Measurements from ENCODE around the gene MRPS23. TPM values are rescaled to one million over a fixed set of nuclear protein-coding genes. Genes with fewer than 3 reads are reported as not detected.
A peak's percentile ranks its signal among the peaks of the same experiment; 100 is the strongest.

Gene MRPS23
- total RNA-seq, 1 donor from 2014 or later, result 16.4 TPM

- H3K27ac ChIP-seq, result no peak overlapping the region
- Mint-ChIP-seq H3K36me3 (peaks cover 33% of the 10 kb centered on the region), H3K4me1 (peaks cover 78% of the 10 kb centered on the region), H3K27me3 (ENCODE audit: insufficient read depth, low read depth) (peaks cover 11% of the 10 kb centered on the region), H3K9me3 (no peaks in the 10 kb centered on the region), H3K4me3 (peak overlapping the region; percentile 69), H3K27ac (peak overlapping the region; percentile 94)
- H2AFZ ChIP-seq (replicated peaks), result no peak overlapping the region
- peaks cover 28% of the 10 kb centered on the region for H3K4me1 ChIP-seq
- H3F3A ChIP-seq (ENCODE audit: low read depth), result peaks cover 27% of the 10 kb centered on the region
- no peaks in the 10 kb centered on the region for H3K9me3 ChIP-seq (ENCODE audit: low read depth)
- H3K4me2 ChIP-seq, result peak overlapping the region; percentile 56
- H3K27me3 ChIP-seq, result peaks cover 30% of the 10 kb centered on the region
- no peak for TF ChIP-seq EZH2phosphoT487 (IDR thresholded peaks at IDR 0.05)
- no peak for TF ChIP-seq EZH2 (IDR thresholded peaks at IDR 0.05)
- TF ChIP-seq CTCF (IDR thresholded peaks at IDR 0.05), result peak; percentile 21
- no peak overlapping the region for H3K4me3 ChIP-seq
- H3K79me2 ChIP-seq (ENCODE audit: low read depth), result no peaks in the 10 kb centered on the region
- peak; percentile 80 for DNase-seq (ENCODE audit: low spot score)
- H4K20me1 ChIP-seq (ENCODE audit: low read depth), result no peaks in the 10 kb centered on the region
- no peaks in the 10 kb centered on the region for H3K36me3 ChIP-seq
- no peak overlapping the region for H3K9ac ChIP-seq
These were observed 25.6 kb upstream of the MRPS23 start for GRCh38 chr17:57875290-57876022.

GRCh38 chr17:57874434-57875289 lies 24.8 kb upstream of the MRPS23 start:
- peaks cover 26% of the 10 kb centered on the region for H3K4me1 ChIP-seq
- peak overlapping the region; percentile 73 for H3K4me3 Mint-ChIP-seq
- no peak overlapping the region for H3K9ac ChIP-seq
- H3K79me2 ChIP-seq (ENCODE audit: low read depth), result no peaks in the 10 kb centered on the region
- no peaks in the 10 kb centered on the region for H4K20me1 ChIP-seq (ENCODE audit: low read depth)
- H3K27me3 Mint-ChIP-seq (ENCODE audit: insufficient read depth, low read depth), result peaks cover 12% of the 10 kb centered on the region
- H3K4me1 Mint-ChIP-seq, result peaks cover 79% of the 10 kb centered on the region
- peaks cover 39% of the 10 kb centered on the region for H3K36me3 Mint-ChIP-seq
- H3K27ac ChIP-seq, result no peak overlapping the region
- H2AFZ ChIP-seq (replicated peaks), result no peak overlapping the region
- peak overlapping the region; percentile 91 for H3K27ac Mint-ChIP-seq
- no peaks in the 10 kb centered on the region for H3K36me3 ChIP-seq
- H3K9me3 ChIP-seq (ENCODE audit: low read depth), result no peaks in the 10 kb centered on the region
- DNase-seq (ENCODE audit: low spot score), result peak; percentile 88
- H3K4me3 ChIP-seq, result no peak overlapping the region
- peaks cover 30% of the 10 kb centered on the region for H3K27me3 ChIP-seq
- H3K4me2 ChIP-seq, result peak overlapping the region; percentile 56
- H3F3A ChIP-seq (ENCODE audit: low read depth), result peaks cover 31% of the 10 kb centered on the region
- no peaks in the 10 kb centered on the region for H3K9me3 Mint-ChIP-seq
- TF ChIP-seq EZH2phosphoT487 (IDR thresholded peaks at IDR 0.05) (no peak), EZH2 (IDR thresholded peaks at IDR 0.05) (peak; percentile 38)

- H2AFZ ChIP-seq (replicated peaks), result no peak overlapping the region
- H3K4me3 Mint-ChIP-seq, result peak overlapping the region; percentile 73
- peaks cover 12% of the 10 kb centered on the region for H3K27me3 Mint-ChIP-seq (ENCODE audit: insufficient read depth, low read depth)
These were observed 24.2 kb upstream of the MRPS23 start for GRCh38 chr17:57874058-57874419.

More at GRCh38 chr17:57874058-57874419, 24.2 kb upstream of the MRPS23 start:
- H3K9me3 Mint-ChIP-seq, result no peaks in the 10 kb centered on the region
- Histone ChIP-seq H4K20me1 (ENCODE audit: low read depth) (no peaks in the 10 kb centered on the region), H3K4me3 (no peak overlapping the region), H3K4me2 (peak overlapping the region; percentile 56), H3F3A (ENCODE audit: low read depth) (peaks cover 31% of the 10 kb centered on the region), H3K27me3 (peaks cover 30% of the 10 kb centered on the region), H3K9me3 (ENCODE audit: low read depth) (no peaks in the 10 kb centered on the region), H3K79me2 (ENCODE audit: low read depth) (no peaks in the 10 kb centered on the region), H3K4me1 (peaks cover 27% of the 10 kb centered on the region), H3K27ac (no peak overlapping the region), H3K9ac (no peak overlapping the region), H3K36me3 (no peaks in the 10 kb centered on the region)
- peaks cover 35% of the 10 kb centered on the region for H3K36me3 Mint-ChIP-seq
- no peak for DNase-seq (ENCODE audit: low spot score)
- H3K27ac Mint-ChIP-seq, result peak overlapping the region; percentile 88
- TF ChIP-seq CTCF (IDR thresholded peaks at IDR 0.05) (no peak), EZH2phosphoT487 (IDR thresholded peaks at IDR 0.05) (no peak), EZH2 (IDR thresholded peaks at IDR 0.05) (no peak)
- H3K4me1 Mint-ChIP-seq, result peaks cover 79% of the 10 kb centered on the region

All from neural progenitor cell (in vitro differentiated cells).